ENCODE results near the gene MAGEA10.

Gene MAGEA10

GRCh38 chrX:152086141-152086540 lies 52.2 kb downstream of the MAGEA10 start:
- H2BK12ac ChIP-seq (ENCODE audit: low read length): no peak overlapping the region
- WGBS (ENCODE audit: extremely low coverage, insufficient coverage, insufficient read length): no CpG with 5 or more reads among the region's 6 CpGs
- no peaks in the 10 kb centered on the region for H3K9me3 ChIP-seq (ENCODE audit: insufficient read depth, low read depth, low read length)
- H4K91ac ChIP-seq (ENCODE audit: low read depth, low read length): no peak overlapping the region
- no peak overlapping the region for H3K14ac ChIP-seq (ENCODE audit: low read length)
- H3K36me3 ChIP-seq (ENCODE audit: control insufficient read depth in 1 of 2, insufficient read depth in 2 of 2, low read length in 2 of 2): no peaks in the 10 kb centered on the region
- H3K79me1 ChIP-seq (ENCODE audit: low read length): no peaks in the 10 kb centered on the region
- no peak overlapping the region for H3K23ac ChIP-seq (ENCODE audit: low read length)
- H4K8ac ChIP-seq (ENCODE audit: low read depth, low read length): no peak overlapping the region
- no peak overlapping the region for H3K18ac ChIP-seq (ENCODE audit: low read length)
- H3K4me2 ChIP-seq (ENCODE audit: low read length): no peak overlapping the region
- no peak overlapping the region for H3K4ac ChIP-seq (ENCODE audit: low read depth, low read length)
- no peak overlapping the region for H4K12ac ChIP-seq (ENCODE audit: low read depth, low read length)
- H2AK5ac ChIP-seq (ENCODE audit: low read length): no peak overlapping the region
- no peaks in the 10 kb centered on the region for H3K27me3 ChIP-seq (ENCODE audit: insufficient read depth, low read length)
- no peak overlapping the region for H3K9ac ChIP-seq (ENCODE audit: low read length)
- H3K4me3 ChIP-seq (ENCODE audit: low read depth, low read length): no peak overlapping the region
- no peak overlapping the region for H2BK120ac ChIP-seq (ENCODE audit: insufficient read depth, low read length, poor library complexity)
- H3K27ac ChIP-seq (ENCODE audit: low read depth, low read length): no peak overlapping the region
- peak in 1 of 2 donors; percentile 31 for DNase-seq
- no peaks in the 10 kb centered on the region for H3K4me1 ChIP-seq (ENCODE audit: control insufficient read depth in 1 of 2, insufficient read depth in 2 of 2, low read length in 2 of 2)
- H2BK5ac ChIP-seq (ENCODE audit: low read depth, low read length, poor library complexity): no peak overlapping the region
- no peaks in the 10 kb centered on the region for H3K79me2 ChIP-seq (ENCODE audit: control insufficient read depth, insufficient read depth, low read length, poor library complexity)
- no peak overlapping the region for H2AFZ ChIP-seq (ENCODE audit: insufficient read depth, low read length, poor library complexity)
